GM23248 (cell line): ENCODE results near the gene ARID4A.

Experiments
- EZH2 ChIP-seq: fragments of 200-600 bp; sonication (generic); IDR thresholded peaks from 2 replicates; pipeline ENCODE4 v1.6.1; 2018; ENCODE audit warnings: antibody characterized with exemption, mild to moderate bottlenecking; ENCODE audit not compliant: insufficient read depth, poor library complexity, severe bottlenecking
- EZH2phosphoT487 ChIP-seq: fragments of 200-600 bp; sonication (generic); IDR thresholded peaks from 2 replicates; pipeline ENCODE4 v1.6.1; 2018; ENCODE audit warnings: antibody characterized with exemption, moderate library complexity, mild to moderate bottlenecking, low read depth; ENCODE audit not compliant: insufficient read depth

- TF ChIP-seq EZH2: no peak
- TF ChIP-seq EZH2phosphoT487: no peak
Measured at GRCh38 chr14:58362798-58363412, 64.5 kb downstream of the ARID4A start.
